Testis (tissue), 3 donors: ENCODE measurements around the gene PPIB. TPM values are rescaled to one million over a fixed set of nuclear protein-coding genes. Genes with fewer than 3 reads are reported as not detected.
"Not testable (repeated sequence)": the region's sequence is repeated elsewhere in the genome, so short reads cannot be mapped to it uniquely, and the experiment has no call there.

Source experiments
- DNase-seq: peaks from one replicate; pipeline ENCODE4 v3.0.0-alpha.2; 2019
- H3K27ac ChIP-seq, 2 donors: fragments of 200-600 bp; sonication (generic); one replicate each; pipeline ENCODE4 v1.5.1; 2019
- H3K27me3 ChIP-seq: fragments of 200-600 bp; sonication (generic); one replicate; pipeline ENCODE4 v1.5.1; 2019
- H3K36me3 ChIP-seq: fragments of 200-600 bp; sonication (generic); one replicate; pipeline ENCODE4 v1.5.1; 2017; ENCODE audit warnings: low read depth; ENCODE audit errors: missing control alignments
- H3K4me1 ChIP-seq: fragments of 200-600 bp; sonication (generic); one replicate; pipeline ENCODE4 v1.5.1; 2019
- H3K4me3 ChIP-seq, 2 donors: fragments of 200-600 bp; sonication (generic); one replicate each; pipeline ENCODE4 v1.5.1; 2017 to 2019
- H3K9me3 ChIP-seq: fragments of 200-600 bp; sonication (generic); one replicate; pipeline ENCODE4 v1.5.1; 2017
- POLR2A ChIP-seq: fragments of 450-650 bp; IDR thresholded peaks from one replicate; pipeline ENCODE4 v1.6.1; 2017; ENCODE audit warnings: antibody characterized with exemption, mild to moderate bottlenecking, moderate library complexity
- WGBS, 2 donors: methylation state at CpG; one replicate each; pipeline ENCODE4 v1.1.5; 2018; 5-methylcytosine and 5-hydroxymethylcytosine counted together
- intact Hi-C: fragments of 100-400 bp; cut with DNase I; formaldehyde crosslinking; loops from one replicate; pipeline ENCODE4 v1.15.1; 2023; ENCODE audit warnings: low total_unique reads
- polyA plus RNA-seq: library from polyadenylated mRNA; stranded (reverse); fragments of 350-450 nt; fragmentation: Illumina TruSeq; extraction: RNeasy Lipid Tissue Mini Kit (QIAGEN cat#74804); gene quantifications from one replicate; pipeline ENCODE4 v1.2.3, GENCODE V29; 2014; ENCODE audit warnings: low read depth, low replicate concordance; ENCODE audit not compliant: insufficient read depth
- total RNA-seq, 2 donors: library from RNA; depleted of rRNA; stranded (reverse); fragments of >200 nt; gene quantifications; one replicate each; pipeline ENCODE4 v1.2.3, GENCODE V29; 2016
- TF ChIP-seq, protein P1 (sequence below), 3 experiments: fragments of 450-650 bp in 2 of 3; fragments of 200-600 bp in 1 of 3; sonication (generic) in 1 of 3; IDR thresholded peaks; one replicate each; pipeline ENCODE4 v1.5.1; 2016 to 2019; ENCODE audit warnings: antibody characterized with exemption in 3 of 3, mild to moderate bottlenecking in 2 of 3, moderate library complexity in 1 of 3

PPIB gene
- total and polyA plus RNA-seq, 3 donors from 2014 or later, result 202 to 302 (median 288) TPM

DNA sequence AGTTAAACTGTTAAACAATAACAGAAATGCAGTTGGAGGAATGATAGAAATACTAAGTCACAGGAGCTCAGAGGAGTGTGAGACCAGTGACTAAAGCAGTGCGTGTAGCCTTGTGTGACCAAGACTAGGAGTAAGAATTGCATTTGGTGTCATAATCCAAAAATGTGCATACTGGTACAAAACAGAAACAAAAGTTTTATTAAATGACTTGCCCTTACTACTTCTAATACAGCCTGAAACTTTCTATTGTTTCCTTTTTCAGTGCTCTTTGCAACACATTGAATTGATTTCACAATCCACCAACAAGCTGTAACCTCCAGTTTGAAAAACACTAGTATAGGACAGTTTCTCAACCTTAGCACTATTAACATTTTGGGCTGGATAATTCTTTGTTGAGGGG, 49.9 kb downstream of the PPIB start:
- peaks cover 6% of the 10 kb centered on the region for H3K4me1 ChIP-seq
- intact Hi-C loops, result no loop called here
- H3K4me3 ChIP-seq, result no peak overlapping the region
- H3K36me3 ChIP-seq, result no peaks in the 10 kb centered on the region
- no peaks in the 10 kb centered on the region for H3K27me3 ChIP-seq
- DNase-seq, result no peak
- WGBS, 2 donors, result 92 to 97% methylated on average over 1 of the region's 1 CpG
- H3K27ac ChIP-seq, result no peak overlapping the region
- H3K9me3 ChIP-seq, result no peaks in the 10 kb centered on the region
- no peak for TF ChIP-seq POLR2A
- TF ChIP-seq, protein P1, sequence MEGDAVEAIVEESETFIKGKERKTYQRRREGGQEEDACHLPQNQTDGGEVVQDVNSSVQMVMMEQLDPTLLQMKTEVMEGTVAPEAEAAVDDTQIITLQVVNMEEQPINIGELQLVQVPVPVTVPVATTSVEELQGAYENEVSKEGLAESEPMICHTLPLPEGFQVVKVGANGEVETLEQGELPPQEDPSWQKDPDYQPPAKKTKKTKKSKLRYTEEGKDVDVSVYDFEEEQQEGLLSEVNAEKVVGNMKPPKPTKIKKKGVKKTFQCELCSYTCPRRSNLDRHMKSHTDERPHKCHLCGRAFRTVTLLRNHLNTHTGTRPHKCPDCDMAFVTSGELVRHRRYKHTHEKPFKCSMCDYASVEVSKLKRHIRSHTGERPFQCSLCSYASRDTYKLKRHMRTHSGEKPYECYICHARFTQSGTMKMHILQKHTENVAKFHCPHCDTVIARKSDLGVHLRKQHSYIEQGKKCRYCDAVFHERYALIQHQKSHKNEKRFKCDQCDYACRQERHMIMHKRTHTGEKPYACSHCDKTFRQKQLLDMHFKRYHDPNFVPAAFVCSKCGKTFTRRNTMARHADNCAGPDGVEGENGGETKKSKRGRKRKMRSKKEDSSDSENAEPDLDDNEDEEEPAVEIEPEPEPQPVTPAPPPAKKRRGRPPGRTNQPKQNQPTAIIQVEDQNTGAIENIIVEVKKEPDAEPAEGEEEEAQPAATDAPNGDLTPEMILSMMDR (IDR thresholded peaks at IDR 0.05), result no peak

DNA sequence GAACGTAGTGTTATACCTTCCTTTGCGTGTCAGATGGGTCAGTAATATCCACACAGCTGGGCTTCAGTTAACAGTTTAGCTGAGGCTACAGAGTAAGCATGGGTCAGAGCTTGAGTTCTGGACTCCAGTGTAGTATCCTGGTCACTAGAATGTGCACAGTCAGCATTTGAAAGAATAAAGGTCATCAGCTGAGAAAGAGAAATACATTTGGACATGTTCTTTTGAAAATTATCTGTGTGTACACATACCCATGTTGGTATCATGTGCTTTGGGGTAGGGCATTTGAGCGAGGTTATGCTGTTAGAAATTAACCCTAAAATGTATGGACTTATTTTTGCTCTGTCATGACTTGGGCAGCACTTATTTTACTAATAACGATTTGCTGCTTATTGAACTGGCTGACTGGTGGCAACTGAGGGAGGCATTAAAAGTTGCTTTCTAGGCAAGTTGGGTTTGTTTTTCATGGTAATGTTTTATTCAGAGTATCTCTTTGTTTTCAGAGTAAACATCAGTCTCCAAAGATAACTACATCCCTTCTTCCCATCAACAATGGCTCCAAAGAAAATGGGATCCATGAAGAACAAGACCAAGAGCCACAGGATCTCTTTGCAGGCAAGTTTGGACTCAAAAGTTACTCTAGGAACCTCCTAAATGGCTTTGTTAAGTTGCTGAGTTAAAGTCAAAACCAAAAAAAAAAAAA, 50.6 kb downstream of the PPIB start:
- no peaks in the 10 kb centered on the region for H3K27me3 ChIP-seq
- H3K27ac ChIP-seq, result no peak overlapping the region
- H3K4me1 ChIP-seq, result peaks cover 6% of the 10 kb centered on the region
- H3K4me3 ChIP-seq, result no peak overlapping the region
- 58 to 61% methylated on average over 4 of the region's 4 CpGs for WGBS, 2 donors
- H3K36me3 ChIP-seq, result no peaks in the 10 kb centered on the region
- DNase-seq, result no peak
- H3K9me3 ChIP-seq, result no peaks in the 10 kb centered on the region
- intact Hi-C loops, result no loop called here
- TF ChIP-seq POLR2A, result no peak
- TF ChIP-seq, protein P1 (IDR thresholded peaks at IDR 0.05), result no peak

DNA sequence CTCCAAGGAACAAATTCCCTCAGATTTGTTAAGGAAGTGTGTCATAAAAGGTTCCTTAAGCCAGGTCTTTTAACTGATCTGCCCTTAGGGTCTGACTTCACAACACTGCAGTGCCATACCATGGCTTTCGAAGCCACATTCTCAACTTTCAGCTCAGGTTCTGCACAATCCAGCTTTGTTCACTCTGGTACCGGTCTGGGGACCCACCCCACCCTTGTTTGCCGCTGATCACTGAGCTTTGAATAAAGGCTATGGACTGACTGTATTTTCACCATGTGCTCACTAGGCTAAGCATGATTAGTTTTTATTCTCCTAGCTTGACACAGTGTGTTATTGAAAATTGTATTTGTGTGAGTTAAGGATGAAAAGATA, 51.2 kb downstream of the PPIB start:
- TF ChIP-seq, protein P1 (IDR thresholded peaks at IDR 0.05), result no peak
- TF ChIP-seq POLR2A, result no peak
- intact Hi-C loops, result no loop called here
- Histone ChIP-seq H3K9me3 (no peaks in the 10 kb centered on the region), H3K4me1 (peaks cover 6% of the 10 kb centered on the region), H3K27me3 (no peaks in the 10 kb centered on the region), H3K36me3 (no peaks in the 10 kb centered on the region), H3K4me3 (no peak overlapping the region), H3K27ac (no peak overlapping the region)
- no peak for DNase-seq
- 75 to 89% methylated on average over 3 of the region's 3 CpGs for WGBS, 2 donors

DNA sequence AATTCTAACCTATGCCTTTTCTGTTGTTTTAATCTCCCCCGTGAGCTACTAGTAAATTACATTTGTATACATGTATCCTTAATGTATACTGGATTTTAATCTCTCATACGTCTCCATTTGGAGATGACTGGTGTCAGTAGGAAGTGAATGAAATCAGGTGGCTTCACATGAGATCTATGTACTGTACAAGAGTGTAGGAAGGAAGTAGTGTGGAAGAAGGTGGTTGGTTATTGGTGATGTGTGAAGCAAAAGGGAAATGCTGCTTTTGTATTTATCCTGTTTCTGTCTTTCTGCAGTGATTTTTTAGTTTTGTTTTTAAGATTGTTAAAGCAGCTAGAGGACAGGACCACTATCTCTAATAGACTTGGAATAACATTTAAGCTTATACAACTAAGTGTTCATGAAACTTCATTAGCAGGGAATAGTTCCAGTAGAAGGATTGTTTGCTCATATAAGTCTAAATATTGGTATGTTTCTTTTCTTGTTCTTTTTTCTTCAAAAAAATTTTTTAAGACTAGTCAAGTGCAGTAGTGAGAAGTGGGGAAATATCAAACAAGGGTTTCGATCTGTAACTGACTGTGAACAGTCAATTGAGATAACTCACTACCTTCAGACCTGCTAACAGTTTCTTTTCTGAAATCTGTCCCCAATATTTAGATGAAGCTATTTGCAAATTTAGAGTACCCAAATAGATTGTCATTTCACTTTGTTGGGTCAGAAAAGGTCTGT, 51.7 kb downstream of the PPIB start:
- H3K27ac ChIP-seq, result no peak overlapping the region
- no peaks in the 10 kb centered on the region for H3K36me3 ChIP-seq
- 83 to 85% methylated on average over 3 of the region's 3 CpGs for WGBS, 2 donors
- no peaks in the 10 kb centered on the region for H3K9me3 ChIP-seq
- no peak for DNase-seq
- intact Hi-C loops, result no loop called here
- TF ChIP-seq POLR2A, result no peak
- TF ChIP-seq, protein P1 (IDR thresholded peaks at IDR 0.05), result no peak
- no peaks in the 10 kb centered on the region for H3K27me3 ChIP-seq
- H3K4me1 ChIP-seq, result peaks cover 10% of the 10 kb centered on the region
- H3K4me3 ChIP-seq, result no peak overlapping the region

DNA sequence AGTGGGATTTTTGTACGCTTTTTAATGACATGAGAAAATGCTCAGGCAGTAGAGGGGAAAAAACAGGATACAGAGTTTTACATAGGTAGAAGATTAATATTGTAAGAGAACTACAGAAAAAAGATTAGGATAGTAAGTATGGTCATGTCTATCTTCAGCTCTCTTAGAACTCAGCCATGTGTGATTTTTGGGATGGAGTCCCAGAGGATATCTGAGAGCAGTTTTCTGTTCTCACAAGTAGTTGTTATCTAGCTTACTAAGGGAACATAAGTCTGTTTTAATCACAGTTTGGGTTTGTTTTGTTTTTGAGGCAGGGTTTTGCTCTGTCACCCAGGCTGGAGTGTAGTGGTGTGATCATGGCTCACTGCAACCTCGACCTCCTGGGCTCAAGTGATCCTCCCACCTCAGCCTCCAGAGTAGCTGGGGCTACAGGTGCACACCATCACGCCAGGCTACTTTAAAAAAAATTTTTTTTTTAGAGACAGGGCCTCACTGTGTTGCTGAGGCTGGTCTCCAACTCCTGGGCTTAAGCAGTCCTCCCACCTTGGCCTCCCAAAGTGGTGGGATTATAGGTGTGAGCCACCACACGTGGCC, 52.6 kb downstream of the PPIB start:
- peaks cover 11% of the 10 kb centered on the region for H3K4me1 ChIP-seq
- intact Hi-C loops, H3K9me3 ChIP-seq, DNase-seq, H3K36me3 ChIP-seq, H3K4me3 ChIP-seq, H3K27ac ChIP-seq, H3K27me3 ChIP-seq: not testable (repeated sequence)
- 92 to 94% methylated on average over 4 of the region's 4 CpGs for WGBS, 2 donors
